ENCODE results near the gene CASP9.

GRCh38 chr1:15507278-15507677 lies 16.7 kb downstream of the CASP9 start:
- TF ChIP-seq, protein P1, sequence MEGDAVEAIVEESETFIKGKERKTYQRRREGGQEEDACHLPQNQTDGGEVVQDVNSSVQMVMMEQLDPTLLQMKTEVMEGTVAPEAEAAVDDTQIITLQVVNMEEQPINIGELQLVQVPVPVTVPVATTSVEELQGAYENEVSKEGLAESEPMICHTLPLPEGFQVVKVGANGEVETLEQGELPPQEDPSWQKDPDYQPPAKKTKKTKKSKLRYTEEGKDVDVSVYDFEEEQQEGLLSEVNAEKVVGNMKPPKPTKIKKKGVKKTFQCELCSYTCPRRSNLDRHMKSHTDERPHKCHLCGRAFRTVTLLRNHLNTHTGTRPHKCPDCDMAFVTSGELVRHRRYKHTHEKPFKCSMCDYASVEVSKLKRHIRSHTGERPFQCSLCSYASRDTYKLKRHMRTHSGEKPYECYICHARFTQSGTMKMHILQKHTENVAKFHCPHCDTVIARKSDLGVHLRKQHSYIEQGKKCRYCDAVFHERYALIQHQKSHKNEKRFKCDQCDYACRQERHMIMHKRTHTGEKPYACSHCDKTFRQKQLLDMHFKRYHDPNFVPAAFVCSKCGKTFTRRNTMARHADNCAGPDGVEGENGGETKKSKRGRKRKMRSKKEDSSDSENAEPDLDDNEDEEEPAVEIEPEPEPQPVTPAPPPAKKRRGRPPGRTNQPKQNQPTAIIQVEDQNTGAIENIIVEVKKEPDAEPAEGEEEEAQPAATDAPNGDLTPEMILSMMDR (IDR thresholded peaks at IDR 0.05) = no peak
- no peak for TF ChIP-seq POLR2A (IDR thresholded peaks at IDR 0.05)
